HCT116 (cell line): ENCODE measurements around the gene DGKZ. TPM values are rescaled to one million over a fixed set of nuclear protein-coding genes. Genes with fewer than 3 reads are reported as not detected.
"Not testable (repeated sequence)": the region's sequence is repeated elsewhere in the genome, so short reads cannot be mapped to it uniquely, and the experiment has no call there.

Experiments used
- ATAC-seq: fragments of 200-7000 bp; cut with Tn5 transposase; 2 replicates; pipeline ENCODE4 v1.9.1; 2020; ENCODE audit warnings: mild to moderate bottlenecking, moderate library complexity
- BruUV-seq: library from RNA; stranded (reverse); fragments of 400-500 nt; replicated peaks from 2 replicates; lab custom pipeline; 2021; lab: Mats Ljungman, UMichigan
- CTCF ChIA-PET: fragments of 300-600 bp; sonication (Branson Sonifier 250); formaldehyde crosslinking; loops from one replicate; lab custom pipeline; 2021; ENCODE audit warnings: antibody characterized with exemption; lab: Charles Lee
- POLR2A ChIA-PET: fragments of 300-600, 350-600 bp; sonication (Branson Sonifier 250); formaldehyde crosslinking; loops from one replicate; lab custom pipeline; 2021; ENCODE audit warnings: antibody characterized with exemption; lab: Charles Lee
- RAD21 ChIA-PET, 2 experiments: fragments of 300-600 bp; sonication (Branson Sonifier 250); formaldehyde crosslinking; loops; one replicate each; lab custom pipeline; 2023; ENCODE audit warnings: low total read pairs in 2 of 2; ENCODE audit not compliant: uncharacterized antibody in 2 of 2, unreplicated experiment in 2 of 2, low non-redundant PET in 1 of 2; lab: Charles Lee
- DNase-seq: peaks from one replicate; pipeline ENCODE4 v3.0.0-alpha.2; 2010; ENCODE audit warnings: low read depth, low spot score
- H2AFZ ChIP-seq: fragments of 200-600 bp; shearing (Covaris generic), sonication (generic); 2 replicates; pipeline ENCODE4 v1.6.1; 2017; ENCODE audit warnings: low read depth, mixed run types, mixed read lengths, antibody characterized with exemption, low read length; ENCODE audit not compliant: poor library complexity, severe bottlenecking
- H3K27ac ChIP-seq: 2 replicates; pipeline ENCODE4 v1.5.1; 2012; ENCODE audit warnings: low read depth, low read length
- H3K27me3 ChIP-seq: fragments of 200-600 bp; sonication (generic); 2 replicates; pipeline ENCODE4 v1.6.1; 2016; ENCODE audit warnings: mixed run types, low read length, mixed read lengths; ENCODE audit not compliant: insufficient read depth
- H3K36me3 ChIP-seq, 2 experiments: fragments of 200-500 bp in 1 of 2; fragments of 200-600 bp in 1 of 2; sonication (Bioruptor generic) in 1 of 2; sonication (generic) in 1 of 2; 2 replicates each; pipeline versions ENCODE4 v1.5.1 to v1.6.1; 2014 to 2016; ENCODE audit warnings: low read length in 2 of 2, inconsistent platforms in 1 of 2, mixed read lengths in 1 of 2, mixed run types in 1 of 2; ENCODE audit not compliant: insufficient read depth in 2 of 2, control insufficient read depth in 1 of 2
- H3K4me1 ChIP-seq, 2 experiments: fragments of 200-600 bp in 1 of 2; sonication (generic) in 1 of 2; 2 replicates each; pipeline versions ENCODE4 v1.5.1 to v1.6.1; 2012 to 2017; ENCODE audit warnings: low read length in 2 of 2, inconsistent platforms in 1 of 2, mild to moderate bottlenecking in 1 of 2, mixed read lengths in 1 of 2, mixed run types in 1 of 2, moderate library complexity in 1 of 2; ENCODE audit not compliant: insufficient read depth in 2 of 2, control insufficient read depth in 1 of 2
- H3K4me2 ChIP-seq: fragments of 200-600 bp; sonication (generic); 2 replicates; pipeline ENCODE4 v1.6.1; 2017; ENCODE audit warnings: mixed run types, low read length, mixed read lengths
- H3K4me3 ChIP-seq, 2 experiments: fragments of 200-600 bp in 1 of 2; sonication (generic) in 1 of 2; replicated peaks in 1 of 2; 2 replicates each; pipeline ENCODE4 v1.5.1; 2011 to 2016; ENCODE audit warnings: low read length in 2 of 2, control low read depth in 1 of 2, low read depth in 1 of 2, mild to moderate bottlenecking in 1 of 2, mixed read lengths in 1 of 2, mixed run types in 1 of 2
- H3K79me2 ChIP-seq: fragments of 200-600 bp; sonication (generic); 2 replicates; pipeline ENCODE4 v1.6.1; 2017; ENCODE audit warnings: mild to moderate bottlenecking, mixed run types, low read length, moderate library complexity, mixed read lengths; ENCODE audit not compliant: insufficient read depth
- H3K9ac ChIP-seq: fragments of 200-600 bp; sonication (generic); 2 replicates; pipeline ENCODE4 v1.6.1; 2016; ENCODE audit warnings: low read length, mixed read lengths
- H3K9me2 ChIP-seq: fragments of 200-600 bp; sonication (generic), shearing (Covaris generic); 2 replicates; pipeline ENCODE4 v1.6.1; 2017; ENCODE audit warnings: mixed run types, mild to moderate bottlenecking, moderate library complexity; ENCODE audit not compliant: insufficient read depth
- H3K9me3 ChIP-seq, 2 experiments: fragments of 200-500 bp in 1 of 2; fragments of 200-600 bp in 1 of 2; sonication (Bioruptor generic) in 1 of 2; sonication (generic) in 1 of 2; 2 replicates each; pipeline ENCODE4 v1.6.1; 2014 to 2017; ENCODE audit warnings: low read length in 2 of 2, mixed read lengths in 2 of 2, inconsistent platforms in 1 of 2, low read depth in 1 of 2, mild to moderate bottlenecking in 1 of 2, mixed run types in 1 of 2, moderate library complexity in 1 of 2; ENCODE audit not compliant: control insufficient read depth in 1 of 2, insufficient read depth in 1 of 2
- H4K20me1 ChIP-seq: fragments of 200-600 bp; sonication (generic), shearing (Covaris generic); 2 replicates; pipeline ENCODE4 v1.6.1; 2017; ENCODE audit warnings: mixed run types, mild to moderate bottlenecking, moderate library complexity; ENCODE audit not compliant: insufficient read depth
- ELF1 ChIP-seq: IDR thresholded peaks from 2 replicates; pipeline ENCODE4 v1.6.1; 2012; ENCODE audit warnings: low read depth, borderline replicate concordance
- EZH2 ChIP-seq: fragments of 200-600 bp; sonication (generic); IDR thresholded peaks from 2 replicates; pipeline ENCODE4 v1.6.1; 2017; ENCODE audit warnings: antibody characterized with exemption, mixed run types
- EZH2phosphoT487 ChIP-seq: fragments of 200-600 bp; IDR thresholded peaks from 2 replicates; pipeline ENCODE4 v1.6.1; 2018; ENCODE audit warnings: antibody characterized with exemption, borderline replicate concordance
- FOSL1 ChIP-seq: IDR thresholded peaks from 2 replicates; pipeline ENCODE4 v1.6.1; 2012; ENCODE audit warnings: low read depth
- JUND ChIP-seq: IDR thresholded peaks from 2 replicates; pipeline ENCODE4 v1.6.1; 2012
- MAX ChIP-seq: IDR thresholded peaks from 2 replicates; pipeline ENCODE4 v1.6.1; 2012
- POLR2A ChIP-seq: IDR thresholded peaks from 2 replicates; pipeline ENCODE4 v1.7.0; 2011; ENCODE audit warnings: borderline replicate concordance; ENCODE audit not compliant: insufficient read depth, insufficient read length; ENCODE audit errors: extremely low read depth
- SIN3A ChIP-seq: IDR thresholded peaks from 2 replicates; pipeline ENCODE4 v1.6.1; 2012; ENCODE audit warnings: low read depth
- SP1 ChIP-seq: IDR thresholded peaks from 2 replicates; pipeline ENCODE4 v1.6.1; 2012; ENCODE audit warnings: low read depth
- TCF7L2 ChIP-seq: IDR thresholded peaks from 2 replicates; pipeline ENCODE4 v1.7.0; 2011; ENCODE audit warnings: borderline replicate concordance, inconsistent platforms; ENCODE audit not compliant: insufficient read depth, insufficient read length; ENCODE audit errors: extremely low read depth
- YY1 ChIP-seq: IDR thresholded peaks from 2 replicates; pipeline ENCODE4 v1.6.1; 2011; ENCODE audit warnings: low read length, low read depth, moderate library complexity, mild to moderate bottlenecking; ENCODE audit not compliant: insufficient replicate concordance; ENCODE audit errors: extremely low read depth
- ZFX ChIP-seq: fragments of 450-650 bp; IDR thresholded peaks from 2 replicates; pipeline ENCODE4 v1.6.1; 2017
- ZNF274 ChIP-seq: fragments of 200-500 bp; sonication (Bioruptor generic); IDR thresholded peaks from 2 replicates; pipeline ENCODE4 v1.6.1; 2014; ENCODE audit warnings: mild to moderate bottlenecking, low read depth, low read length, inconsistent platforms
- intact Hi-C: fragments of 100-400 bp; cut with micrococcal nuclease; formaldehyde crosslinking; loops from 2 replicates; pipeline ENCODE4 v1.10.0; 2022
- total RNA-seq: library from RNA; stranded (reverse); gene quantifications from one replicate; pipeline ENCODE4 v1.2.1, GENCODE V29; 2021; ENCODE audit not compliant: unreplicated experiment
- TF ChIP-seq, protein P1 (sequence below): IDR thresholded peaks from 2 replicates; pipeline ENCODE4 v1.6.1; 2011; ENCODE audit warnings: mild to moderate bottlenecking, low read length, moderate library complexity; ENCODE audit not compliant: insufficient replicate concordance; ENCODE audit errors: extremely low read depth

The DGKZ gene
- total RNA-seq, 1 experiment from 2014 or later = 70.2 TPM

DNA sequence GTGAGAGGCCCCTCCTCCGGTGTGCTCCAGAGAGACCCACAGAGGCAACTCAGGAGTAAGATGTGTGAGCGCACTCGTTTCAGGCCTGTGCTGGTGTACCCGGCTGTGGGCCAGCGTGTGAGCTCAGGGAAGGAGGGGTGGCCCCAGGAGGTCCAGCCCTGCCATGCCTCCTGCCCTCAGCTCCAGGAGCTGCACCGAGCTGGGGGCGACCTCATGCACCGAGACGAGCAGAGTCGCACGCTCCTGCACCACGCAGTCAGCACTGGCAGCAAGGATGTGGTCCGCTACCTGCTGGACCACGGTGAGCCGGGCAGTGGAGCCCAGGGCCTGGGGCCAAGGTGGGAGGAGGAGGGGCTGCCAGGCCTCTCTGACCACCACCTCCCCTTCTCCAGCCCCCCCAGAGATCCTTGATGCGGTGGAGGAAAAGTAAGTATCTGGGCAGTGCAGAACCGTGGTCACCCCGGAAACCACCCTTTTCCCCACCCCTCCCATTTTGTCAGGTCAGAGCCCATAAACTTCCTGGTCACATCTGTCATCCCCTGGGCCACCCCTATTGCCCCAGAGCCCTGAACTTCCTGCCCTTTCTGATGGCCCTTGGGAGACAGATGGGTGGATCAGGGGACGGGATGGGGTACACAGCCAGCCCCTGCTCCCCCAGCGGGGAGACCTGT, 31.7 kb downstream of the DGKZ start:
- Histone ChIP-seq H2AFZ (no peak overlapping the region), H4K20me1 (no peaks in the 10 kb centered on the region), H3K9me2 (no peaks in the 10 kb centered on the region), H3K4me1 (peaks cover 19 to 45% of the 10 kb centered on the region in 2 experiments), H3K36me3 (peaks cover 0 to 4% of the 10 kb centered on the region in 2 experiments; a peak in 2 of 4 replicates), H3K27ac (peak overlapping the region; percentile 96), H3K27me3 (no peaks in the 10 kb centered on the region), H3K9ac (no peak overlapping the region), H3K79me2 (peaks cover 12% of the 10 kb centered on the region; the same call in 1 of the 2 replicates), H3K4me3 (no peak overlapping the region), H3K4me2 (no peak overlapping the region), H3K9me3 (no peaks in the 10 kb centered on the region)
- DNase-seq (no peak), ATAC-seq (no peak)
- intact Hi-C loops = no loop called here
- ChIA-PET CTCF (interaction anchor here (1.0 kb wide), 1 partner anchor 27 kb away, joined by 3 read pairs; no protein-coding TSS in a partner anchor), POLR2A (no interaction called here), RAD21 (no interaction called here)
- no TSS peak for BruUV-seq
- no peak for TF ChIP-seq SP1
- no peak for TF ChIP-seq ELF1
- TF ChIP-seq JUND = no peak
- no peak for TF ChIP-seq EZH2phosphoT487
- TF ChIP-seq FOSL1 = no peak
- TF ChIP-seq TCF7L2 = no peak
- no peak for TF ChIP-seq ZNF274
- TF ChIP-seq POLR2A = no peak
- no peak for TF ChIP-seq SIN3A
- TF ChIP-seq MAX = no peak
- no peak for TF ChIP-seq EZH2
- TF ChIP-seq, protein P1, sequence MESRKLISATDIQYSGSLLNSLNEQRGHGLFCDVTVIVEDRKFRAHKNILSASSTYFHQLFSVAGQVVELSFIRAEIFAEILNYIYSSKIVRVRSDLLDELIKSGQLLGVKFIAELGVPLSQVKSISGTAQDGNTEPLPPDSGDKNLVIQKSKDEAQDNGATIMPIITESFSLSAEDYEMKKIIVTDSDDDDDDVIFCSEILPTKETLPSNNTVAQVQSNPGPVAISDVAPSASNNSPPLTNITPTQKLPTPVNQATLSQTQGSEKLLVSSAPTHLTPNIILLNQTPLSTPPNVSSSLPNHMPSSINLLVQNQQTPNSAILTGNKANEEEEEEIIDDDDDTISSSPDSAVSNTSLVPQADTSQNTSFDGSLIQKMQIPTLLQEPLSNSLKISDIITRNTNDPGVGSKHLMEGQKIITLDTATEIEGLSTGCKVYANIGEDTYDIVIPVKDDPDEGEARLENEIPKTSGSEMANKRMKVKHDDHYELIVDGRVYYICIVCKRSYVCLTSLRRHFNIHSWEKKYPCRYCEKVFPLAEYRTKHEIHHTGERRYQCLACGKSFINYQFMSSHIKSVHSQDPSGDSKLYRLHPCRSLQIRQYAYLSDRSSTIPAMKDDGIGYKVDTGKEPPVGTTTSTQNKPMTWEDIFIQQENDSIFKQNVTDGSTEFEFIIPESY = no peak
- no peak for TF ChIP-seq YY1
- no peak for TF ChIP-seq ZFX

GRCh38 chr11:46379482-46380293, 32.4 kb downstream of the DGKZ start:
- peak; percentile 24 for ATAC-seq
- H3K27ac ChIP-seq = peak overlapping the region; percentile 96
- POLR2A ChIA-PET = not testable (repeated sequence)

More at GRCh38 chr11:46379482-46380293, 32.4 kb downstream of the DGKZ start:
- DNase-seq, H4K20me1 ChIP-seq, CTCF ChIA-PET, H2AFZ ChIP-seq, H3K9me2 ChIP-seq, BruUV-seq, H3K4me3 ChIP-seq, RAD21 ChIA-PET, H3K36me3 ChIP-seq, H3K27me3 ChIP-seq, H3K9me3 ChIP-seq: not testable (repeated sequence)
- intact Hi-C loops = loop anchor here (10.0 kb wide), 2 partner anchors 235 to 425 kb away; partner anchors contain the start of genes ATG13 and HARBI1
- Histone ChIP-seq H3K4me2 (peak overlapping the region; percentile 100), H3K4me1 (peaks cover 23 to 52% of the 10 kb centered on the region in 2 experiments), H3K9ac (peak overlapping the region; percentile 86), H3K79me2 (peaks cover 12% of the 10 kb centered on the region; the same call in 1 of the 2 replicates)
